Spleen (tissue), 11 donors: ENCODE measurements around the gene ZNF644. TPM values are rescaled to one million over a fixed set of nuclear protein-coding genes. Genes with fewer than 3 reads are reported as not detected.

ENCODE experiments used
- DNase-seq: peaks from one replicate; pipeline ENCODE4 v3.0.0-alpha.2; 2020
- H3K27ac ChIP-seq, 8 donors: fragments of 200-600 bp; sonication (generic) in 7 of 8; 1 replicate in 4 of 8; 2 replicates in 4 of 8; pipeline versions ENCODE4 v1.5.0 to v1.8.0; 2016 to 2021; ENCODE audit warnings: inconsistent platforms in 4 of 8, mild to moderate bottlenecking in 4 of 8, moderate library complexity in 1 of 8
- H3K27me3 ChIP-seq, 7 donors: fragments of 200-600 bp; sonication (generic) in 6 of 7; replicated peaks in 1 of 7; 1 replicate in 4 of 7; 2 replicates in 3 of 7; pipeline versions ENCODE4 v1.5.0 to v1.8.0; 2016 to 2021; ENCODE audit warnings: inconsistent platforms in 3 of 7, mild to moderate bottlenecking in 1 of 7
- H3K36me3 ChIP-seq, 6 donors: fragments of 200-600 bp; sonication (generic) in 5 of 6; 1 replicate in 4 of 6; 2 replicates in 2 of 6; pipeline versions ENCODE4 v1.5.0 to v1.8.0; 2016 to 2021; ENCODE audit warnings: inconsistent platforms in 2 of 6
- H3K4me1 ChIP-seq, 6 donors: fragments of 200-600 bp; sonication (generic) in 5 of 6; 1 replicate in 3 of 6; 2 replicates in 3 of 6; pipeline versions ENCODE4 v1.5.0 to v1.8.0; 2016 to 2021; ENCODE audit warnings: inconsistent platforms in 3 of 6
- H3K4me3 ChIP-seq, 8 donors: fragments of 200-600 bp; sonication (generic) in 7 of 8; 1 replicate in 4 of 8; 2 replicates in 4 of 8; pipeline versions ENCODE4 v1.5.0 to v1.8.0; 2016 to 2021; ENCODE audit warnings: inconsistent platforms in 4 of 8, mild to moderate bottlenecking in 4 of 8, moderate library complexity in 2 of 8
- H3K9me3 ChIP-seq, 8 donors: fragments of 200-600 bp; sonication (generic) in 7 of 8; 1 replicate in 4 of 8; 2 replicates in 4 of 8; pipeline versions ENCODE4 v1.5.0 to v1.8.0; 2016 to 2021; ENCODE audit warnings: inconsistent platforms in 4 of 8
- POLR2A ChIP-seq, 3 donors: fragments of 450-650 bp; IDR thresholded peaks; one replicate each; pipeline ENCODE4 v1.5.1; 2017; ENCODE audit warnings: antibody characterized with exemption in 3 of 3, mild to moderate bottlenecking in 1 of 3
- POLR2AphosphoS5 ChIP-seq, 3 donors: sonication (generic); formaldehyde crosslinking; IDR thresholded peaks; one replicate each; pipeline ENCODE4 v1.5.1; 2017; ENCODE audit warnings: antibody characterized with exemption in 3 of 3
- WGBS, 5 donors: extraction: QIAGEN DNeasy Blood & Tissue Kit in 3 of 5; methylation state at CpG; one replicate each; pipeline versions ENCODE4 v1.1.5 to v1.1.7; 2013 to 2018; 5-methylcytosine and 5-hydroxymethylcytosine counted together
- intact Hi-C: fragments of 100-400 bp; cut with DNase I; formaldehyde crosslinking; loops from one replicate; pipeline ENCODE4 v1.15.0; 2023; ENCODE audit warnings: low total_unique reads
- polyA plus RNA-seq, 3 donors: library from polyadenylated mRNA; stranded (reverse); fragments of 200-250 nt; gene quantifications; one replicate each; pipeline ENCODE4 v1.2.1, GENCODE V29; 2013
- total RNA-seq, 7 donors: library from RNA; depleted of rRNA in 3 of 7; stranded (reverse); fragments of >200 nt in 3 of 7; fragmentation: NEBNext Ultra II Directional in 4 of 7; extraction: Animal tissue kit (Norgen Biotek cat#: 25700) in 4 of 7; gene quantifications; one replicate each; pipeline versions ENCODE4 v1.1.0 to v1.2.1, GENCODE V29; 2016 to 2021
- TF ChIP-seq, protein P1 (sequence below), 11 experiments: fragments of 200-600 bp in 7 of 11; fragments of 450-650 bp in 4 of 11; sonication (generic) in 4 of 11; IDR thresholded peaks in 8 of 11; conservative IDR thresholded peaks in 3 of 11; 1 replicate in 7 of 11; 2 replicates in 4 of 11; pipeline versions ENCODE4 v1.4.0 to v1.8.0; 2016 to 2021; ENCODE audit warnings: antibody characterized with exemption in 11 of 11, inconsistent platforms in 4 of 11, mild to moderate bottlenecking in 1 of 11
- donor health status: healthy with polysubstance abuse.
- donor health status: DM: no; HTN: no; CAD: no; lungs with moderate emphysema.
- donor health status: DM: no; HTN: no; CAD: no.
- donor health status: Bipolar disorder and iron deficiency.
- donor health status: healthy.
- donor health status: DM: no; HTN: no; CAD: no.
- donor health status: DM: yes; HTN: yes; CAD: no.

ZNF644 gene
- total and polyA plus RNA-seq, 10 donors: 21.6 to 89.6 (median 70.5) TPM

DNA sequence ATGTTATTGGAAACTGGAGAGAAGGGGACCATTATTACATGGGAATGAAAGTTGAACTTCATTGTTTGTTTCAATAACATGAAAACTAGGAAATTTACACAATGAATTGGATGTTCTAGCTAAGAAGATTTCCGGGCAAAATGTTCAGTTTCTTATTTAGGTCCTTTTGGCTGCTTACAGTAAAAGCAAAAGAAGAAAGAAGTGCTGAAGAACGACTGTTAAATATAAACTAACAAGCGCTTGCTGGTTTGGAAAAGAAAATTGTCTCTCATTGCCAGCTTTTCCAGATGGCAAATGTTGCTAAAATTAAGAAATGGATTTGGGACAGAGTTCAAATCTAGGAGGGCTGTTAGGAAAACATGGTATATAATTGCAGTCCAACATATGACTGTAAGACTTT is 139.6 kb downstream of the ZNF644 start:
- 51 to 60% (median 57%) methylated on average over 3 of the region's 3 CpGs for WGBS, 5 donors
- Histone ChIP-seq H3K27ac (no peak overlapping the region), H3K36me3 (no peaks in the 10 kb centered on the region), H3K4me1 (no peaks in the 10 kb centered on the region), H3K9me3 (peaks cover 3 to 63% (median 53%) of the 10 kb centered on the region in 8 donors), H3K27me3 (no peaks in the 10 kb centered on the region), H3K4me3 (no peak overlapping the region)
- DNase-seq: no peak
- TF ChIP-seq POLR2A (IDR thresholded peaks at IDR 0.05) (no peak), POLR2AphosphoS5 (IDR thresholded peaks at IDR 0.05) (no peak)
- TF ChIP-seq, protein P1, sequence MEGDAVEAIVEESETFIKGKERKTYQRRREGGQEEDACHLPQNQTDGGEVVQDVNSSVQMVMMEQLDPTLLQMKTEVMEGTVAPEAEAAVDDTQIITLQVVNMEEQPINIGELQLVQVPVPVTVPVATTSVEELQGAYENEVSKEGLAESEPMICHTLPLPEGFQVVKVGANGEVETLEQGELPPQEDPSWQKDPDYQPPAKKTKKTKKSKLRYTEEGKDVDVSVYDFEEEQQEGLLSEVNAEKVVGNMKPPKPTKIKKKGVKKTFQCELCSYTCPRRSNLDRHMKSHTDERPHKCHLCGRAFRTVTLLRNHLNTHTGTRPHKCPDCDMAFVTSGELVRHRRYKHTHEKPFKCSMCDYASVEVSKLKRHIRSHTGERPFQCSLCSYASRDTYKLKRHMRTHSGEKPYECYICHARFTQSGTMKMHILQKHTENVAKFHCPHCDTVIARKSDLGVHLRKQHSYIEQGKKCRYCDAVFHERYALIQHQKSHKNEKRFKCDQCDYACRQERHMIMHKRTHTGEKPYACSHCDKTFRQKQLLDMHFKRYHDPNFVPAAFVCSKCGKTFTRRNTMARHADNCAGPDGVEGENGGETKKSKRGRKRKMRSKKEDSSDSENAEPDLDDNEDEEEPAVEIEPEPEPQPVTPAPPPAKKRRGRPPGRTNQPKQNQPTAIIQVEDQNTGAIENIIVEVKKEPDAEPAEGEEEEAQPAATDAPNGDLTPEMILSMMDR (IDR thresholded peaks at IDR 0.05 in 8 of 11, conservative IDR thresholded peaks at IDR 0.05 in 3 of 11): no peak
- intact Hi-C loops: no loop called here

DNA sequence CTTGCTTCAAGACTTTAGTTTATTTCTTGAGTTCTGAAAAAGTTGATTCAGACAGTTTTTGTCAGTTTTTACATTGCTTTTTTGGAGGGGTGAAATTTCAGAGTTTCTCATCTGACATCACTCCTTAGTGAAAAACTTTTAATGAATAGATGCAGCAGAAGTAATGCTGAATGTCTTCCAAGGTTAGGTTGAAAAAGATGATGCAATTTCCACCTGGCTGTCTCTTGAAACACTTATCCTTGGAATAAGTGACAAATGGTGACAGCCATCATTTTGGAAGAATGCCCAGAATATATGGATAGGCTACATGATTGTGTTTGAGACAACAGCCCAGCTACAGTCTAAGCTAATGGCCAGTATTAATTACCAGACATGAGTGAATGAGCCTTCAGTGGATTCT is 140.8 kb downstream of the ZNF644 start:
- no peak overlapping the region for H3K4me3 ChIP-seq
- intact Hi-C loops: no loop called here

DNA sequence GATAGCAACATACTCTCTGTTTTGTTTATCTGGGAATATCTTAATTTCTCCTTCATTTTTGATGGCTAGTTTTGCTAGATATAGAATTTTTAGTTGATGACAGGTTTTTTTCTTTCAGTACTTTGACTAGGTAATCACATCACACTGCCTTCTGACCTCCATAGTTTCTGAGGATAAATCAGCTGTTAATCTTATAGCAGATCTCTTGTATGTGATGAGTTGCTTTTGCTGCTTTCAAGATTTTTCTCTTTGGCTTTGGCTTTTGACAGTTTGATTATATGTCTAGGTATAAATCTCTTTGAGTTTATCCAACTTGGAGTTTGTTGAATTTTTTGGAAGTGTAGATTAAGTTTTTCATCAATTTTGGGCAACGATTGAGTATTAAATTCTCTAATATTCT is 142.6 kb downstream of the ZNF644 start:
- Histone ChIP-seq H3K9me3 (peaks cover 3 to 74% (median 54%) of the 10 kb centered on the region in 8 donors), H3K4me3 (no peak overlapping the region), H3K36me3 (no peaks in the 10 kb centered on the region), H3K4me1 (no peaks in the 10 kb centered on the region), H3K27me3 (no peaks in the 10 kb centered on the region), H3K27ac (no peak overlapping the region)
- no peak for DNase-seq
- intact Hi-C loops: no loop called here
- TF ChIP-seq, protein P1 (IDR thresholded peaks at IDR 0.05 in 8 of 11, conservative IDR thresholded peaks at IDR 0.05 in 3 of 11): no peak
- no peak for TF ChIP-seq POLR2A (IDR thresholded peaks at IDR 0.05)
- no peak for TF ChIP-seq POLR2AphosphoS5 (IDR thresholded peaks at IDR 0.05)
- 93 to 100% (median 93%) methylated on average over 1 of the region's 1 CpG for WGBS, 5 donors

More for the DNA sequence above, 140.8 kb downstream of the ZNF644 start:
- TF ChIP-seq POLR2AphosphoS5 (IDR thresholded peaks at IDR 0.05) (no peak), POLR2A (IDR thresholded peaks at IDR 0.05) (no peak)
- TF ChIP-seq, protein P1 (IDR thresholded peaks at IDR 0.05 in 8 of 11, conservative IDR thresholded peaks at IDR 0.05 in 3 of 11): no peak
- Histone ChIP-seq H3K27ac (no peak overlapping the region), H3K4me1 (no peaks in the 10 kb centered on the region), H3K36me3 (no peaks in the 10 kb centered on the region), H3K9me3 (peaks cover 3 to 74% (median 54%) of the 10 kb centered on the region in 8 donors), H3K27me3 (no peaks in the 10 kb centered on the region)
- DNase-seq: no peak

DNA sequence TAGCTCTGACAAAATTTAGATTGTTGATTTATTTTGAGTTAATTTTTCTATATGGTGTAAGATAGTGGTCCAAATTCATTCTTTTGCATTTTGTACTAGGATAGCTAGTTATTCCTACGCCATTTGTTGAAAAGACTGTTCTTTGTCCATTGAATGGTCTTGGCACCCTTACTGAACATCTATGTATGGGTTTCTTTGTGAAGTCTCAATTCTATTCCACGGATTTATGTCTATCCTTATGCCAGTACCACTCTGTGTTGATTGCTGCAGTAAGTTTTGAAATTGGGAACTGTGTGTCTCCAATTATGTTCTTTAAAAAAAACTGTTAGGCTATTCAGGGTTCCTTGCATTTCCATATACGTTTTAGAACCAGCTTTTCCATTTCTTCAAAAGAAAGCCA is 145.7 kb downstream of the ZNF644 start:
- DNase-seq: no peak
- Histone ChIP-seq H3K27ac (no peak overlapping the region), H3K4me3 (no peak overlapping the region), H3K9me3 (peaks cover 3 to 49% (median 39%) of the 10 kb centered on the region in 8 donors), H3K36me3 (no peaks in the 10 kb centered on the region), H3K27me3 (no peaks in the 10 kb centered on the region), H3K4me1 (no peaks in the 10 kb centered on the region)
- TF ChIP-seq POLR2A (IDR thresholded peaks at IDR 0.05) (no peak), POLR2AphosphoS5 (IDR thresholded peaks at IDR 0.05) (no peak)
- TF ChIP-seq, protein P1 (IDR thresholded peaks at IDR 0.05 in 8 of 11, conservative IDR thresholded peaks at IDR 0.05 in 3 of 11): no peak
- WGBS, 5 donors: 82 to 92% (median 88%) methylated on average over 3 of the region's 3 CpGs
- intact Hi-C loops: no loop called here
